Germinal center (tissue), 1 donor: Measurements from ENCODE around the gene DOLK.

Source experiments
- DNase-seq: peaks from one replicate; pipeline ENCODE4 v3.0.0; 2012; ENCODE audit warnings: mixed read lengths, low spot score

The DOLK gene

GRCh38 chr9:128933731-128934130 is 13.7 kb downstream of the DOLK start:
- DNase-seq, result no peak

GRCh38 chr9:128929560-128929959 is 17.8 kb downstream of the DOLK start:
- DNase-seq, result no peak

DNA sequence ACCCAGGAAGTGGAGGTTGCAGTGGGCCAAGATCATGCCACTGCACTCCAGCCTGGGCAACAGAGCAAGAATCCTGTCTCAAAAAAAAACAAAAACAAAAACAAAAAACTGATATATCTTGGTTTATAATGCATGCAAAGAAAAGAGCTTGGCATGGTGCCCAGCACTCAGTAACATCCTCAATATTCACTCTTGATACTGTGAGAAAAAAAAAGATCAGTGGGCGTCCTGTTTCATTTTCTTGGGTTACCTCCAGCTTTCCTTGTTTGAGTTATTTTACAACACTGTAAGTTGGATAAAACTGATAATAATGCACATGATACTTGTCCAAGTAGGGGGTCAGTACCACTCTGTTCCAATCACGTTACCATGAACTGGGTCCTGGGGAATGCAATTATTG is 18.8 kb downstream of the DOLK start:
- no peak for DNase-seq

DNA sequence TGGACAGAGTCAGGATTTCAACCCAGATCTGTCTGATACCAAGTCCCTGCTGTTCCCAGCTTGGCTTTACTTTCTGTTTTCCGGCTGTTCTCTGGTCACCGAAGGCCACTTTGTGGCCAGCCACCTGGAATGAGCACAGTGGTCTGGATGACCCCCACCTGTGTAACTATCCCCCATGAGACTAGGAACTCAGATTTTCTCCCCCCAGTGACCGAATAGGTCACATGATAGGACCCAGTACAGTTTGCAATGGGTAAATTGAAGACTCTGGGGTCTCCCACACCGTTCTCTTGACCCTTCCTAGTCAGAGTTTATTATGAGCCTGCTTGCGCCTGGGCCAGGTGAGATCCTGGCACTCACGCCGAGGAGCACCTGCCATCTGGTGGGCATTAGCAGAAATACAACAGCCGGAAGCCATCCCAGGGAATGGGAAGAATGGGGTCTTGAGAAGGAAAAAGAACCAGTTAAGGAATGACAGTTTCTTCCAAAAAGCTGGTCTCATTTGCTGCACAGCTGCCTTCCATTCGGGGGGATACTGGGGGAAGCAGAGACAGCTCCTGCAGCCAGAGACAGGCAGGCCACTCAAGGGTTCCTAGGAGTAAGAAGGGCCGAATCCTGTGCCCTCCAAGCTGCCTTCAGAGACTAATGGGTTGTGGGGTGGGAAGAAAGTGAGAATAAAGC is 19.5 kb downstream of the DOLK start:
- peak; percentile 67 for DNase-seq

GRCh38 chr9:128923493-128923883 is 23.9 kb downstream of the DOLK start:
- no peak for DNase-seq

- DNase-seq, result no peak
Measured at GRCh38 chr9:128921881-128922763, 25.3 kb downstream of the DOLK start.

- DNase-seq, result no peak
Measured at GRCh38 chr9:128920381-128921058, 26.9 kb downstream of the DOLK start, which contains the start of gene PHYHD1. Gene PHYHD1, plus strand, starts transcription at chr9:128920982. Its CDS starts 1,342 bp downstream, at chr9:128922324.

- DNase-seq, result no peak
Measured at GRCh38 chr9:128919402-128920089, 27.9 kb downstream of the DOLK start.

GRCh38 chr9:128918921-128919320 is 28.5 kb downstream of the DOLK start:
- DNase-seq, result no peak

DNA sequence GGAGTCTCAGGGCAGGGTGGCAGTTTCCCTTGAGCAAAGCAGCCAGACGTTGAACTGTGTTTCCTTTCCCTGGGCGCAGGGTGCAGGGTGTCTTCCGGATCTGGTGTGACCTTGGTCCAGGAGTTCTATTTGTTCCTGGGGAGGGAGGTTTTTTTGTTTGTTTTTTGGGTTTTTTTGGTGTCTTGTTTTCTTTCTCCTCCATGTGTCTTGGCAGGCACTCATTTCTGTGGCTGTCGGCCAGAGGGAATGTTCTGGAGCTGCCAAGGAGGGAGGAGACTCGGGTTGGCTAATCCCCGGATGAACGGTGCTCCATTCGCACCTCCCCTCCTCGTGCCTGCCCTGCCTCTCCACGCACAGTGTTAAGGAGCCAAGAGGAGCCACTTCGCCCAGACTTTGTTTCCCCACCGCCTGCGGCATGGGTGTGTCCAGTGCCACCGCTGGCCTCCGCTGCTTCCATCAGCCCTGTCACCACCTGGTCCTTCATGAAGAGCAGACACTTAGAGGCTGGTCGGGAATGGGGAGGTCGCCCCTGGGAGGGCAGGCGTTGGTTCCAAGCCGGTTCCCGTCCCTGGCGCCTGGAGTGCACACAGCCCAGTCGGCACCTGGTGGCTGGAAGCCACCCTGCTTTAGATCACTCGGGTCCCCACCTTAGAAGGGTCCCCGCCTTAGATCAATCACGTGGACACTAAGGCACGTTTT is 30.1 kb downstream of the DOLK start:
- DNase-seq, result no peak

DNA sequence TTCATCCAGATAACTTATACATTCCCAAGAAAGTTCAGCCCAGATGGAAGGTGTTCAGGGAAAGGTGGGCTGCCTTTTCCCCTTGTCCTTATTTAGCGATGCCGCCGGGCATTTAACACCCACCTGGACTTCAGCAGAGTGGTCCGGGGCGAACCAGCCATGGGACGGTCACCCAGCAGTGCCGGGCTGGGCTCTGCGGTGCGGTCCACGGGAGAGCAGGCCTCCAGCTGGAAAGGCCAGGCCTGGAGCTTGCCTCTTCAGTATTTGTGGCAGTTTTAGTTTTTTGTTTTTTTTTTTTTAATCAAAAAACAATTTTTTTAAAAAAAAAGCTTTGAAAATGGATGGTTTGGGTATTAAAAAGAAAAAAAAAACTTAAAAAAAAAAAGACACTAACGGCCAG is 30.7 kb downstream of the DOLK start:
- no peak for DNase-seq

GRCh38 chr9:128916204-128916603 is 31.2 kb downstream of the DOLK start:
- DNase-seq, result no peak

DNA sequence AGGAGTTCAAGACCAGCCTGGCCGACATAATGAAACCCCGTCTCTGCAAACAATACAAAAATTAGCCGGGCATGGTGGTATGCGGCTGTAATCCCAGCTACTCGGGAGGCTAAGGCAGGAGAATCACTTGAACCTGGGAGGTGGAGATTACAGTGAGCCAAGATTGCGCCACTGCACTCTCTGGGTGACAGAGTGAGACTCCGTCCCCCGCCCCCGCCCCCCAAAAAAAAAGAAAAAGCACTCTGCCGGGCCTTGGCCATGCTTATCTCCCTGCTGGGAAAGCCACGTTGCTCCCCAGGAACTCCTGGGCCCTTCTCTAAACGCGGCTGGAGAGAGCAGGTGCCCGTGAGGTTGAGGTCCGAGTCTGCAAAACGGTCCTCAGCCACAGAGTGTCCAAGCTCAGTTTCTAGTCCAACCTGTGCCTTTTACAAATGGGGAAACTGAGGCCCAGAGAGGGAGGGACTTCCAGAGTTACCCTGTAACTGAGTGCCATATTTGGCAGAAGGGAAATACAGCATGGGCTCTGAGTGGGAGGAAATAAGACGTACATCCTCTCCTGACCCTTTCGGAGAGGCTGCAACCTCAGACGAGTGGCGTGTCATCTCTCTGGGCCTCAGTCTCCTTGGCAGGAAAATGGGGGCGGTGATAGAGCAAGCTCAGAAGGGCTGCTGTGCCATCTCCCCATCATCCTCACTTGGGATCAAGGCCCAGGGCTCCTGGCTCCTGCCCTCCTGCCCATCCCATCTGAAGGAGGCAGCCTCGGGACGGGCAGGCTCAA is 33.2 kb downstream of the DOLK start:
- no peak for DNase-seq

GRCh38 chr9:128913048-128913900 is 34.1 kb downstream of the DOLK start:
- no peak for DNase-seq

DNA sequence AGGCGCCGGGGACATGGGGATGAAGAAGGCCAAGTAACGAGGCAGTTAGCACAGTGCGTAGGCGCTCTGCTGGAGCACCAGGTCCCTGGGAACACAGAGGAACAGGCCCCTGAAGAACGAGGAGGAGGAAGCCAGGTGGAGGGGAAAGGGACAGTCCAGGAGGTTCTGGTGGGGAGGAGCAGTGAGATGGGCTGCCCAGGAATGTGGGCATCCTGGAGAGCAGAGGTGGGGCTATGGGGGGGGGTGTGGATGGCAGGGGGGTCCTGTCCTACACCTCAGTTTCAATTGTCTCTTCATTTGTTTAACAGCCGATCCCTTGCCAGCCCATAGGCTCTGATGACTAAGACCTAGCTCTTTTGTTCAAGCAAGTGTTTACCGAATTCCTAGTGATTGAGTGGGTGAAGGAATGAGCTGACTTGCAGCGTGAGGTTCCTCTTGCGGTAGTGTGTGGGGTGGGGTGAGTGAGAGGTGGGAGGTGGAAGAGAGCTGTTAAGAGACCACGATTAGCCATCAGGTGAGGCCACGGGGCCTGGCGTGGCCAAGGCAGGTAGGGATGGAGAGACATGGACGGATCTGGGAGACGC is 35.0 kb downstream of the DOLK start:
- no peak for DNase-seq

DNA sequence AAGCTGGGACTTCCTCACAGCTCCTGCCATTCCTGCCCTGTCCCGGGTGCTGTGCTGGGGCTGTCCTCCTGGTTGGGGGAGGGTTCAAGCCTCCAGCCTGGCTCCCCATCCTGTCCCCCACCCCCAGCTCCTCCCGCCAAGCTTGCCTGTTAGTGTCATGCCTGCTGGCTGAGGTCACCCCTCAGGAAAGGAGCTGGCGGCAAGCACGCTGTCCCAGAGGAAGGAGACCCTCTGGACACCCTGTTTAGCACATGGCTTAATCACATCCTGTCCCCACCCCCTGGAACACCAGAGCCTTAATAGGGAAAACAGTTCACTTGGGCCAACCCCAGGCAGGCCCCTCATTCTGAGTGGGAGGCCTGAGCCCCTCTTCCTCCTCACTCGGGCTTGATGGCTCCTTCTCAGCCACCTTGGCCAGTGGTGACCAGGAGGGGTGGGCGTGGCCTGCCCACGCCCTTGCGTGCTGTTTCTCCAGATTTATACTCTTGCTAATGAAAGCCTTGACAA is 35.8 kb downstream of the DOLK start:
- no peak for DNase-seq

- DNase-seq, result no peak
Measured at GRCh38 chr9:128910906-128911305, 36.5 kb downstream of the DOLK start.

- DNase-seq, result no peak
Measured at GRCh38 chr9:128909859-128910258, 37.5 kb downstream of the DOLK start.

DNA sequence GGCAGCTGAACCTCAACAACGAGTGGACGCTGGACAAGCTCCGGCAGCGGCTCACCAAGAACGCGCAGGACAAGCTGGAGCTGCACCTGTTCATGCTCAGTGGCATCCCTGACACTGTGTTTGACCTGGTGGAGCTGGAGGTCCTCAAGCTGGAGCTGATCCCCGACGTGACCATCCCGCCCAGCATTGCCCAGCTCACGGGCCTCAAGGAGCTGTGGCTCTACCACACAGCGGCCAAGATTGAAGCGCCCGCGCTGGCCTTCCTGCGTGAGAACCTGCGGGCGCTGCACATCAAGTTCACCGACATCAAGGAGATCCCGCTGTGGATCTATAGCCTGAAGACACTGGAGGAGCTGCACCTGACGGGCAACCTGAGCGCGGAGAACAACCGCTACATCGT is 39.0 kb downstream of the DOLK start:
- DNase-seq, result no peak
